HUES6 (cell line): ENCODE measurements around the gene RFX7.

Experiments
- H3K27ac ChIP-seq: 2 replicates; pipeline ENCODE4 v1.7.0; 2013; ENCODE audit warnings: low read depth, mild to moderate bottlenecking, low read length, inconsistent platforms
- H3K27me3 ChIP-seq: 2 replicates; pipeline ENCODE4 v1.6.1; 2013; ENCODE audit warnings: low read length; ENCODE audit not compliant: control insufficient read depth, insufficient read depth
- H3K36me3 ChIP-seq: 2 replicates; pipeline ENCODE4 v1.6.1; 2013; ENCODE audit warnings: low read length; ENCODE audit not compliant: control insufficient read depth, insufficient read depth
- H3K4me1 ChIP-seq: 2 replicates; pipeline ENCODE4 v1.6.1; 2013; ENCODE audit warnings: low read length; ENCODE audit not compliant: control insufficient read depth, insufficient read depth
- H3K4me3 ChIP-seq: 2 replicates; pipeline ENCODE4 v1.5.1; 2013; ENCODE audit warnings: low read depth, low read length
- H3K9ac ChIP-seq: one replicate; pipeline ENCODE4 v1.6.1; 2013; ENCODE audit warnings: mild to moderate bottlenecking, low read length
- H3K9me3 ChIP-seq: 2 replicates; pipeline ENCODE4 v1.6.1; 2013; ENCODE audit warnings: low read depth, low read length; ENCODE audit not compliant: control insufficient read depth, insufficient read depth

RFX7 gene

DNA sequence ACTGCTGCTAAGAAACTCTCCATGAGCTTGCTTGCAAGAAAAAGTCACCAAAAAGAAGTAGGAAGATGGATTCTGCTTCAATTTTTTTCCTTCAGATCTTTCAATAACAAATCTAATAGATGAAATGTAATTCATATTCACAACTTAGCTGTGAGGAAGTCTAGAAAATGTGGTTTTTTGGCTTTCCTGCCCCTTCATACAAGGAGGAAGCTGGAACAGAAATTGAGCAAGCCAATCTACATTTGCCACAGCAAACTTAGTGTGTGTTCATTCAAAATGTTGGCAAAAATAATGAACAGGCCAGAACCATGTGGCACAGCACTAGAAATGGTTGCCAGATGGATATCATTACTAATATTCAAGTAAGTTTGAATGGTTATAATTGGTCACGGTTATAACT is 157.1 kb downstream of the RFX7 start:
- Histone ChIP-seq H3K36me3 (peaks cover 2% of the 10 kb centered on the region; the same call in 1 of the 2 replicates), H3K4me1 (no peaks in the 10 kb centered on the region), H3K27me3 (no peaks in the 10 kb centered on the region), H3K4me3 (no peak overlapping the region), H3K9me3 (no peaks in the 10 kb centered on the region), H3K27ac (no peak overlapping the region), H3K9ac (no peak overlapping the region)

DNA sequence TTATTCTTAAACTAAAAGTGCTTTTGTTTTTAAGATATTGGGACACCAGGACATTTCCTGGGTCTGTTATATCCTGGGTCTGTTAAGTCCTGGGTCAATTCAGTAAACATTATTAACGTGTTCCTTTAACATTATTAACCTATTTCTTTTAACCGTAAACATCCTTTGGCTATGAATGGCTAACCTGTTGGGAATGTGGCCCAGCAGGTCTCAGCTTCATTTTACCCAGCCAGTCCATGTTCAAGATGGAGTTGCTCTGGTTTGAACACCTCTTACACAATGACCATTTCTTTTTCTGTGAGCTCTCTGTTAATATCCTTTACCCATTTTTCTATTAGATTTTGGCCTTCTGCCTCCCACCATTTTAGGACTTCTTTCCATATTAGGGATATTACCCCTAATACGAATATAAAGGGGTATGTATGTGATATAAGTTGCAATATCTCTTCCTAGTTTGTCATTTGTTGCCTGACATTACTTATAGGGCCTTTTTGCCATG is 161.4 kb downstream of the RFX7 start:
- no peak overlapping the region for H3K27ac ChIP-seq
- H3K4me3 ChIP-seq = no peak overlapping the region
- no peaks in the 10 kb centered on the region for H3K9me3 ChIP-seq
- no peak overlapping the region for H3K9ac ChIP-seq
- H3K4me1 ChIP-seq = no peaks in the 10 kb centered on the region
- no peaks in the 10 kb centered on the region for H3K36me3 ChIP-seq
- H3K27me3 ChIP-seq = no peaks in the 10 kb centered on the region

DNA sequence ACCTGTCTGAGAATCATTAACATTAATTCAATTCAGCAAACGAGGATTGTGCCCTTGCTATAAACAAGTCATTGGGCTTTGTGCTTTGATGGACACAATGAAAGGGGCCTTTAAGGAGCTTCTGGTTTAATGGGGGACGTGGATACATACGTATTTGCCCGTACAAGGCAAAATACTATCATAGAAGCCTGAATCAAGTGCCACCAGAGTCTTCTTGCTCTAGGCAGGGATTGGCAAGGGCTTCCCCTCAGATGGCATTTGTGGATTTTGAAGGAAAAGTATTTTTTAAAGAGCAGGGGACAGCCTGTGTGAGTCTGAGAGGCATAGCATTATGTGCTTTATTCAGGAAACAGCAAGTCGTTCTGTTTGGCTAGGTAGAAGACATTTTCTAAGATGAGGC is 166.6 kb downstream of the RFX7 start:
- Histone ChIP-seq H3K27me3 (no peaks in the 10 kb centered on the region), H3K27ac (no peak overlapping the region), H3K4me3 (no peak overlapping the region)

DNA sequence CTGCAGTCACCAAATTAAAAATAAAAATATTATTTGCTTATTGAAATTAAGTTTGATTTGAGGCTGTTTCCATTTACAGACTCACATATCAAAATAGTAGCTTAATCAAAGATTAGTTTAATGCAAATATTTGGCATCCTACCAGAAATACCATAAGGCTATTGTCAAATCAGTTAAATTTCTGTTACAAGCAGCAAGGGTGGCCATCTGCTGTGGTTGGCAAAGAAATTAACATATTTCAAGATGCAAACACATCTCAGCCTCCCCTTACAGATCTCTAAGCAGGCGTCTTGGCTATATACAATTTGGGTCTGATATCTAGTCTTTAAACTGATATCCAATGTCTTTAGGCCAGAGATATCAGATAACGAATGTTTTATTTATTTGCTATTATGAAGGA is 167.0 kb downstream of the RFX7 start:
- Histone ChIP-seq H3K9me3 (no peaks in the 10 kb centered on the region), H3K27ac (no peak overlapping the region), H3K4me3 (no peak overlapping the region), H3K36me3 (no peaks in the 10 kb centered on the region), H3K9ac (no peak overlapping the region), H3K4me1 (no peaks in the 10 kb centered on the region), H3K27me3 (no peaks in the 10 kb centered on the region)

More for the DNA sequence above, 166.6 kb downstream of the RFX7 start:
- H3K9ac ChIP-seq = no peak overlapping the region
- H3K36me3 ChIP-seq = no peaks in the 10 kb centered on the region
- no peaks in the 10 kb centered on the region for H3K9me3 ChIP-seq
- H3K4me1 ChIP-seq = no peaks in the 10 kb centered on the region

DNA sequence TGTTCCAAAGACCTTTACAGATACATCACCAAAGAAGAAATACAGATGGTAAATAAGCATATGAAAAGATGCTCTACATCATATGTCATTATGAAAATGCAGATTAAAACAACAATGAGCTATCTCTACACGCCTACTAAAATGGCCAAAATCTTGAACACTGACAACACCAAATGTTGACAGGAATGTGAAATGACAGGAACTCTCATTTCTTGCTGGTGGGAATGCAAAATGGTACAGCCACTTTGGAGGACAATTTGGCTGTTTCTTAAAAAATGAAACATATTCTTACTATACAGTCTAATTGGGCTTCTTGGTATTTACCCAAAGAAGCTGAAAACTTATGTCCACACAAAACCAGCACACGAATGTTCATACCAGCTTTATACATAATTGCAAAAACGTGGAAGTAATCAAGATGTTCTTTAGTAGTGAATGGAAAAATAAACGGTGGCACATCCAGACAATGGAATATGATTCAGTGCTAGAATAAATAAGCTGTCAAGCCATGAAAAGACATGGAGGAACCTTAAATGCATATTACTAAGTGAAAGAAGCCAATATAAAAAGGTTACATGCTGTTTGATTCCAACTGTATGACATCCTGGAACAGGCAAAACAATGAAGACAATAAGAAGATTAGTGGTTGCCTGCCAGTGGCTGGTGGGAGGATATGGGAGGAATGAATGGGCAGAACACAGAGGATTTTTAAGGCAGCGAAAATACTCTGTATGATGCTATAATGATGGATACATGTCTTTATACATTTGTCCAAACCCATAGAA is 169.0 kb downstream of the RFX7 start:
- no peaks in the 10 kb centered on the region for H3K27me3 ChIP-seq
- no peaks in the 10 kb centered on the region for H3K4me1 ChIP-seq
- no peak overlapping the region for H3K27ac ChIP-seq
- H3K36me3 ChIP-seq = no peaks in the 10 kb centered on the region
- H3K4me3 ChIP-seq = no peak overlapping the region
- no peaks in the 10 kb centered on the region for H3K9me3 ChIP-seq
- no peak overlapping the region for H3K9ac ChIP-seq

DNA sequence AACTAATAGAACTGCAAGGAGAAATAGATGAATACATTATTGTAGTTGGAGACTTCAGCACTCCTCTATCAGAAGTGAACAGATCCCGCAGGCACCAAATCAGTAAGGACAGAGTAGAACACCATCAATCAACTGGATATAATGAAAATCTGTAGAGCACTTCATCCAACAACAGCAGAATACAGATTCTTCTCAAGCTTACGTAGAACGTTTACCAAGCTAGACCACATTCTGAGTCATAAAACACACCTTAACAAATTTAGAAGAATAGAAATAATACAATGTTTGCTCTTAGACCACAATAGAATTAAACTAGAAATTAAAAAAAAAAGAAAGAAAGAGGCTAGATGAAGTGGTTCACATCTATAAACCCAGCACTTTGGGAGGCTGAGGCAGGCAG is 179.5 kb downstream of the RFX7 start:
- H3K9me3 ChIP-seq = no peaks in the 10 kb centered on the region
- H3K4me3 ChIP-seq = no peak overlapping the region
- no peaks in the 10 kb centered on the region for H3K4me1 ChIP-seq
- no peaks in the 10 kb centered on the region for H3K36me3 ChIP-seq
- H3K9ac ChIP-seq = no peak overlapping the region
- no peaks in the 10 kb centered on the region for H3K27me3 ChIP-seq
- no peak overlapping the region for H3K27ac ChIP-seq

DNA sequence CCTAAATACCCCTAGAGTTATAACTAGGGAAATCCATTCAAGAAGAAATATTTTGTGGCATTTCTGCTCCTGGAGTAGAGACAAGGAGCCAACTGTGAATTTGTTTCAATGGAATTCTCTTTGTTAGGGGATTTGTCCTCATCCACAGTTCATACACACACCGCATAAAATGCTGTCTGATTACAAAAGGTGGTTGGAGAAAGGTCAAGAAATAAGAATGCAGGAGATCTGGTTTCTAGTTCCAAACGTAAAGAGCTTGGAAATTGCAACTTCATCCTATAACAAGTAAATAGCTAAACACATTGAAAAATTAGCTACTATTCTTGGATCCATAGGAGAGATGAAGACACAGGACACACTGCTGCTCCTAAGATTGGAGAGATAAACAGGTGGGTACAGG is 184.0 kb downstream of the RFX7 start:
- no peaks in the 10 kb centered on the region for H3K9me3 ChIP-seq
- no peak overlapping the region for H3K9ac ChIP-seq
- no peak overlapping the region for H3K27ac ChIP-seq
- H3K27me3 ChIP-seq = no peaks in the 10 kb centered on the region
- H3K4me3 ChIP-seq = no peak overlapping the region
- no peaks in the 10 kb centered on the region for H3K4me1 ChIP-seq
- no peaks in the 10 kb centered on the region for H3K36me3 ChIP-seq

DNA sequence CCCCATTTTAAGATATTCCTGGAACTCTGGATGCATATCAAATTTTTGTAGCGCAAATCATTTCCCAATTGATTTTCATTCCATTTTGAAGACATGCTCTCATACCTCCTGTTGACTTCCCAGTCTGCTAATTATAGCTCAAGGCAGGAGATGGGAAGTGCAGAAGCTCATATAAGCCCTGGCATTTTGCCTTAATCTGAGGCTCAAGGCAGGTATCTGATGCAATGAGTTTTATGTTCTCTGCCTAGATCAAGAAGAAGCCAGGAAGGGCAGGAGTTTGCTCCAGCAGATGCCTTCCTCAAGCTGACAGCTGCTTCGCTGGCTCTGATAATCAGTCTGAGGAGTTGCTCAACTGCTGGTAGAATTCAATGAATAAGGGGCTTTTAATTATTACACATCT is 184.7 kb downstream of the RFX7 start:
- Histone ChIP-seq H3K9me3 (no peaks in the 10 kb centered on the region), H3K4me1 (no peaks in the 10 kb centered on the region), H3K4me3 (no peak overlapping the region), H3K27me3 (no peaks in the 10 kb centered on the region), H3K27ac (no peak overlapping the region), H3K36me3 (no peaks in the 10 kb centered on the region), H3K9ac (no peak overlapping the region)

DNA sequence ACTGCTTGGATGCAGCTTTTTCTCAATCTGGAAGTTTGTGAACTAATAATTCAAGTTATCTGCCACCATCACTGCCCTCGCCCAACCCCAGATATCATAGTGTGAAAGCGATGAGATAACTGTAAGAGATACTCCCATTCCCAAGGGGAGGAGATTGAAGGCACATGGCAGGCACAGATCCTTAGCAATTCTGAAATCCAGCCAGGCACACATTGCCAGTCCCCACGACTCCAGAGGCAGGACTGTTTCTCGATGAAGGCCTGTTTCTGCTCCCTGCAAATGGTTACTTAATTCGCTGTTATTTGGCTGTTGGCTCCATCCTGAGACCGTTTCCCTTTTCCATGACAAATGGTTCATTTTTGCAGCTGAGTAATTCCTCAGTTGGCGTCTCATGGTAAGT is 187.1 kb downstream of the RFX7 start:
- H3K4me1 ChIP-seq = no peaks in the 10 kb centered on the region
- no peak overlapping the region for H3K4me3 ChIP-seq
- H3K9me3 ChIP-seq = no peaks in the 10 kb centered on the region
- no peaks in the 10 kb centered on the region for H3K27me3 ChIP-seq
- no peak overlapping the region for H3K9ac ChIP-seq
- no peaks in the 10 kb centered on the region for H3K36me3 ChIP-seq
- H3K27ac ChIP-seq = no peak overlapping the region

DNA sequence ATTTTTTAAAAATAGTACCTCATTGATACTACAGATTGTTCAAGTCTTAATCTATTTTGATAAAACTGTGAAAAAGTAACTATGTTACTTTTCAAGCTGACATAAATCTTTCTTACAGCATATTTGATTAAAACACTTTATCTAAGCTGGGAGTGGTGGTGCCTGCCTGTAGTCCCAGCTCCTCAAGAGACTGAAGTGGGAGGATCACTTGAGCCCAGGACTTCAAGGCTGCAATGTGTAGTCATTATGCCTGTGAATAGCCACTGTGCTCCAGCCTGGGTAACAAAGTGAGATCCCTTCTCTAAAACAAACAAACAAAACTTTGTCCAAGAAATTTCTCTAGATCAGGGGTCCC is 190.7 kb downstream of the RFX7 start:
- no peak overlapping the region for H3K27ac ChIP-seq
- H3K9me3 ChIP-seq = no peaks in the 10 kb centered on the region
- no peaks in the 10 kb centered on the region for H3K36me3 ChIP-seq
- H3K4me3 ChIP-seq = no peak overlapping the region
- H3K9ac ChIP-seq = no peak overlapping the region
- no peaks in the 10 kb centered on the region for H3K4me1 ChIP-seq
- no peaks in the 10 kb centered on the region for H3K27me3 ChIP-seq

DNA sequence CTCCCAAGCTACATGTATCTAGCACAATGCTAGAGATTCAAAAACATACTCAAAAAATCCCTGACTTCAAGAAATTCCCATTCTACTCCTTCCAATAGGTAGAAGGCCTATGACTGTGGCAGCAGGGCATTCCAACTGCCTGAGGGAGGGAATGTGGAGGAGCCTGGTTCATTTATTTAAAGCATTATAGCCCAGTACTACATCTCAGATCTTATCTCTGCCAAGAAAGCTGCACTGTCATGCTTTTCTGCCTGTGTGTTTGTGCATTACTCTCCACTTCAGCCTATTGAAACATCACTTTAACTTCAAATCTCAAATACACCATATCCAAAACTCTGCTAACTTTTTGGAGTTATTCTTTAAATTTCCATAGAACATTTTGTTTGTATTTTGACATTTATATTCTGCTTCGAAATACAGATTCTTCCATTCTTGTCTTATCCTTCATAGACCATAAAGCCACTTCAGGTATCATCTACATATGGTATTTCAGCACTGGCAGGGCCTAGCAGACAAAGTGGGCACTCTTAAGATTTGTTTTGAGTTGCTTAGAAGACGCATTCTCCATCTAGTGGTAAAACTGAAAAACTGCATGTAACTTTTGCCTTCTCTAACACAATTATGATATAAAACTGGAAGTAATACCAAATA is 191.2 kb downstream of the RFX7 start:
- Histone ChIP-seq H3K4me1 (no peaks in the 10 kb centered on the region), H3K36me3 (no peaks in the 10 kb centered on the region), H3K27ac (no peak overlapping the region), H3K9ac (no peak overlapping the region), H3K27me3 (no peaks in the 10 kb centered on the region), H3K4me3 (no peak overlapping the region), H3K9me3 (no peaks in the 10 kb centered on the region)
